Bronchial epithelial cell (primary cell): Measurements from ENCODE around the gene RAB6D. TPM values are rescaled to one million over a fixed set of nuclear protein-coding genes. Genes with fewer than 3 reads are reported as not detected.
"Not testable (repeated sequence)": the region's sequence is repeated elsewhere in the genome, so short reads cannot be mapped to it uniquely, and the experiment has no call there.

ENCODE experiments used
- DNase-seq: peaks from one replicate; pipeline ENCODE4 v3.0.0-alpha.2; 2010; ENCODE audit warnings: low read depth
- FAIRE-seq: peaks from 2 replicates; lab custom pipeline; 2011; peaks lifted over from hg19 to GRCh38; lab: Jason Lieb, UNC
- H3K27me3 ChIP-seq: 2 replicates; pipeline ENCODE4 v1.5.1; 2011; ENCODE audit warnings: low read length; ENCODE audit not compliant: control insufficient read depth, insufficient read depth
- H3K36me3 ChIP-seq: 2 replicates; pipeline ENCODE4 v1.5.1; 2011; ENCODE audit warnings: low read length; ENCODE audit not compliant: control insufficient read depth, insufficient read depth
- H3K4me3 ChIP-seq: 2 replicates; pipeline ENCODE4 v1.5.1; 2011; ENCODE audit warnings: mild to moderate bottlenecking, low read depth, low read length, control low read depth
- CTCF ChIP-seq: IDR thresholded peaks from 2 replicates; pipeline ENCODE4 v1.5.1; 2011; ENCODE audit warnings: mild to moderate bottlenecking, moderate library complexity, low read length, control low read depth, inconsistent platforms; ENCODE audit not compliant: insufficient read depth, severe bottlenecking
- total RNA-seq: library from RNA; depleted of rRNA; stranded (reverse); fragments of >200 nt; gene quantifications from 2 replicates; pipeline ENCODE4 v1.2.1, GENCODE V29; 2014

RAB6D gene
- total RNA-seq, 1 donor from 2014 or later, result not detected

GRCh38 chr2:131365452-131365851, 1.5 kb upstream of the RAB6D start:
- Histone ChIP-seq H3K4me3 (no peak overlapping the region), H3K36me3 (no peaks in the 10 kb centered on the region), H3K27me3 (no peaks in the 10 kb centered on the region)
- DNase-seq (no peak), FAIRE-seq (no peak)
- no peak for TF ChIP-seq CTCF

GRCh38 chr2:131363213-131363612, 755 bp downstream of the RAB6D start:
- not testable (repeated sequence) for H3K4me3 ChIP-seq, H3K36me3 ChIP-seq, H3K27me3 ChIP-seq
- peak; percentile 83 for FAIRE-seq
- DNase-seq, result peak; percentile 7

GRCh38 chr2:131361773-131362172, 2.2 kb downstream of the RAB6D start:
- not testable (repeated sequence) for FAIRE-seq

GRCh38 chr2:131353167-131353697, 10.7 kb downstream of the RAB6D start:
- H3K36me3 ChIP-seq, H3K4me3 ChIP-seq, H3K27me3 ChIP-seq, FAIRE-seq, DNase-seq: not testable (repeated sequence)

More at GRCh38 chr2:131361773-131362172, 2.2 kb downstream of the RAB6D start:
- H3K27me3 ChIP-seq, H3K4me3 ChIP-seq, DNase-seq, H3K36me3 ChIP-seq: not testable (repeated sequence)

- Histone ChIP-seq H3K27me3 (no peaks in the 10 kb centered on the region), H3K36me3 (no peaks in the 10 kb centered on the region), H3K4me3 (no peak overlapping the region)
- no peak for DNase-seq
- no peak for TF ChIP-seq CTCF
- FAIRE-seq, result no peak
Observed at GRCh38 chr2:131349021-131349420, 14.9 kb downstream of the RAB6D start.

GRCh38 chr2:131347035-131347434, 16.9 kb downstream of the RAB6D start:
- not testable (repeated sequence) for FAIRE-seq, H3K36me3 ChIP-seq, DNase-seq, H3K4me3 ChIP-seq, H3K27me3 ChIP-seq

- H3K4me3 ChIP-seq, FAIRE-seq, H3K27me3 ChIP-seq, H3K36me3 ChIP-seq: not testable (repeated sequence)
- DNase-seq, result peak; percentile 7
Observed at GRCh38 chr2:131339307-131339706, 24.7 kb downstream of the RAB6D start.

- peak; percentile 31 for DNase-seq
Observed at GRCh38 chr2:131335319-131335718, 28.6 kb downstream of the RAB6D start.

GRCh38 chr2:131332709-131333108, 31.3 kb downstream of the RAB6D start:
- not testable (repeated sequence) for DNase-seq, FAIRE-seq, H3K27me3 ChIP-seq, H3K36me3 ChIP-seq, H3K4me3 ChIP-seq

More at GRCh38 chr2:131335319-131335718, 28.6 kb downstream of the RAB6D start:
- H3K36me3 ChIP-seq, H3K27me3 ChIP-seq, FAIRE-seq, H3K4me3 ChIP-seq: not testable (repeated sequence)
- TF ChIP-seq CTCF, result peak; percentile 38

GRCh38 chr2:131331000-131331399, 33.0 kb downstream of the RAB6D start:
- not testable (repeated sequence) for DNase-seq, H3K36me3 ChIP-seq, H3K27me3 ChIP-seq, H3K4me3 ChIP-seq, FAIRE-seq
